Right lobe of liver (tissue), 4 donors: ENCODE measurements around the gene UBE2G2.

ENCODE experiments used
- POLR2A ChIP-seq: fragments of 450-650 bp; IDR thresholded peaks from one replicate; pipeline ENCODE4 v1.6.1; 2017; ENCODE audit warnings: antibody characterized with exemption, mild to moderate bottlenecking
- TF ChIP-seq, protein P1 (sequence below), 4 donors: fragments of 200-600 bp in 3 of 4; fragments of 450-650 bp in 1 of 4; IDR thresholded peaks; one replicate each; pipeline versions ENCODE4 v1.5.1 to v1.8.0; 2016 to 2022; ENCODE audit warnings: antibody characterized with exemption in 4 of 4, mild to moderate bottlenecking in 2 of 4
- donor health status: DM: no; HTN: no; CAD: no.
- donor health status: DM: no; HTN: no; CAD: no.
- donor health status: DM: no; HTN: yes; CAD: no.

- TF ChIP-seq, protein P1, sequence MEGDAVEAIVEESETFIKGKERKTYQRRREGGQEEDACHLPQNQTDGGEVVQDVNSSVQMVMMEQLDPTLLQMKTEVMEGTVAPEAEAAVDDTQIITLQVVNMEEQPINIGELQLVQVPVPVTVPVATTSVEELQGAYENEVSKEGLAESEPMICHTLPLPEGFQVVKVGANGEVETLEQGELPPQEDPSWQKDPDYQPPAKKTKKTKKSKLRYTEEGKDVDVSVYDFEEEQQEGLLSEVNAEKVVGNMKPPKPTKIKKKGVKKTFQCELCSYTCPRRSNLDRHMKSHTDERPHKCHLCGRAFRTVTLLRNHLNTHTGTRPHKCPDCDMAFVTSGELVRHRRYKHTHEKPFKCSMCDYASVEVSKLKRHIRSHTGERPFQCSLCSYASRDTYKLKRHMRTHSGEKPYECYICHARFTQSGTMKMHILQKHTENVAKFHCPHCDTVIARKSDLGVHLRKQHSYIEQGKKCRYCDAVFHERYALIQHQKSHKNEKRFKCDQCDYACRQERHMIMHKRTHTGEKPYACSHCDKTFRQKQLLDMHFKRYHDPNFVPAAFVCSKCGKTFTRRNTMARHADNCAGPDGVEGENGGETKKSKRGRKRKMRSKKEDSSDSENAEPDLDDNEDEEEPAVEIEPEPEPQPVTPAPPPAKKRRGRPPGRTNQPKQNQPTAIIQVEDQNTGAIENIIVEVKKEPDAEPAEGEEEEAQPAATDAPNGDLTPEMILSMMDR (IDR thresholded peaks at IDR 0.05): no peak
- no peak for TF ChIP-seq POLR2A
Measured at GRCh38 chr21:44778094-44778493, 23.5 kb downstream of the UBE2G2 start.
